Measurements from ENCODE around the gene PROSER2.

The PROSER2 gene, protein sequence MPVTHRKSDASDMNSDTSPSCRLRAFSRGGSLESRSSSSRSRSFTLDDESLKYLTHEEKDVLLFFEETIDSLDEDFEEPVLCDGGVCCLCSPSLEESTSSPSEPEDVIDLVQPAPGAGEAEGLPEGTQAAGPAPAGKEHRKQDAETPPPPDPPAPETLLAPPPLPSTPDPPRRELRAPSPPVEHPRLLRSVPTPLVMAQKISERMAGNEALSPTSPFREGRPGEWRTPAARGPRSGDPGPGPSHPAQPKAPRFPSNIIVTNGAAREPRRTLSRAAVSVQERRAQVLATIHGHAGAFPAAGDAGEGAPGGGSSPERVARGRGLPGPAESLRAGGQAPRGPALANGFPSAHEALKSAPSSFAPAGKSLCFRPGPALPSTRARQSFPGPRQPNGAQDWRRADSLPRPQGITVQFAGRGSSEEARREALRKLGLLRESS

DNA sequence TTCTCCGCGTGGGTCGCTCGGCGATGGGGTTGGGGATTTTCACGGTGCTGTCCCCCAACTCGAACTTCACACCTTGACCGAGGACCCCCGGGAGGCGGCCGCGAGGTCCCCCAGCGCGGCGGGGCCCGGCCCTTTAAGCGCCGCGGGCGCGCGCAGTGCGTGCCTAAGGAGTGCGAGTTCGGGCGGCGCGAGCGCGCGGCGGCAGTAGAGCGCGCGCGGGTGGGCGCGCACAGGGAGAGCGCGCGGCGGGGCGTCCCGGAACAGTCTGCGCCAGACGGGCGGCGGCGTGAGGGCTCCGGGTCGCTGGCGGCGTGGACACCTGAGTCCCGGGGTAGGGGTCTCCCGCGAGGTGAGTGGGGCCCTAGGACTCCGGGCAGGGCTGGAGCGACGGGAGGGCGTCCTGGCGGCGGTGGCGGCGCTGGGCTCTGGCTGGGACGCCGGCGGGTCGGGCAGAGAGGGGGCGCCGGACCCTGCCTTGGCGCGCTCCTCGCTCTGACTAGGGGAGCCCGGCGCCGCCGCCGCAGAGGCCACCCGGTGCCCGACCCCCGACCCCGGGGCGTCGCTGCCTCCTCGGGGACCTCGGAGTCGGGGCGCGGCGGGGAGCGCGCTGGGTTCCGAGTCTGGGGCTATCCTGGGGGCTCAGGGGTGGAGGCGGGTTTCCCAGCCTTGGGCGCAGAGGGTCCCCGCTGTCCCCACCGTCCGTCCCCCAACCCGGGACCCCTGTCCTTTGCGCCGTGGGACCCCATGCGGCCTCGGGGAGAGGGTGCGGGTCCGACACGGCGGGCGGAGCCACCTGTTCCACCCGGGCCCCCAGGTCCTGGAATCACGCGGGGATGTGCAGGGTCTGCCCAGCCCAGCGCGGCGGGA, at the start of gene PROSER2:
Gene PROSER2 (plus strand): TSS at position 235 of the 867 bp plus-strand sequence. CDS start 28,722 bp downstream, outside the sequence.
- peak; percentile 58 for DNase-seq (ENCODE audit: low spot score)
- TF ChIP-seq, protein P1, sequence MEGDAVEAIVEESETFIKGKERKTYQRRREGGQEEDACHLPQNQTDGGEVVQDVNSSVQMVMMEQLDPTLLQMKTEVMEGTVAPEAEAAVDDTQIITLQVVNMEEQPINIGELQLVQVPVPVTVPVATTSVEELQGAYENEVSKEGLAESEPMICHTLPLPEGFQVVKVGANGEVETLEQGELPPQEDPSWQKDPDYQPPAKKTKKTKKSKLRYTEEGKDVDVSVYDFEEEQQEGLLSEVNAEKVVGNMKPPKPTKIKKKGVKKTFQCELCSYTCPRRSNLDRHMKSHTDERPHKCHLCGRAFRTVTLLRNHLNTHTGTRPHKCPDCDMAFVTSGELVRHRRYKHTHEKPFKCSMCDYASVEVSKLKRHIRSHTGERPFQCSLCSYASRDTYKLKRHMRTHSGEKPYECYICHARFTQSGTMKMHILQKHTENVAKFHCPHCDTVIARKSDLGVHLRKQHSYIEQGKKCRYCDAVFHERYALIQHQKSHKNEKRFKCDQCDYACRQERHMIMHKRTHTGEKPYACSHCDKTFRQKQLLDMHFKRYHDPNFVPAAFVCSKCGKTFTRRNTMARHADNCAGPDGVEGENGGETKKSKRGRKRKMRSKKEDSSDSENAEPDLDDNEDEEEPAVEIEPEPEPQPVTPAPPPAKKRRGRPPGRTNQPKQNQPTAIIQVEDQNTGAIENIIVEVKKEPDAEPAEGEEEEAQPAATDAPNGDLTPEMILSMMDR (IDR thresholded peaks at IDR 0.05; ENCODE audit: extremely low read depth, missing control alignments): no peak

DNA sequence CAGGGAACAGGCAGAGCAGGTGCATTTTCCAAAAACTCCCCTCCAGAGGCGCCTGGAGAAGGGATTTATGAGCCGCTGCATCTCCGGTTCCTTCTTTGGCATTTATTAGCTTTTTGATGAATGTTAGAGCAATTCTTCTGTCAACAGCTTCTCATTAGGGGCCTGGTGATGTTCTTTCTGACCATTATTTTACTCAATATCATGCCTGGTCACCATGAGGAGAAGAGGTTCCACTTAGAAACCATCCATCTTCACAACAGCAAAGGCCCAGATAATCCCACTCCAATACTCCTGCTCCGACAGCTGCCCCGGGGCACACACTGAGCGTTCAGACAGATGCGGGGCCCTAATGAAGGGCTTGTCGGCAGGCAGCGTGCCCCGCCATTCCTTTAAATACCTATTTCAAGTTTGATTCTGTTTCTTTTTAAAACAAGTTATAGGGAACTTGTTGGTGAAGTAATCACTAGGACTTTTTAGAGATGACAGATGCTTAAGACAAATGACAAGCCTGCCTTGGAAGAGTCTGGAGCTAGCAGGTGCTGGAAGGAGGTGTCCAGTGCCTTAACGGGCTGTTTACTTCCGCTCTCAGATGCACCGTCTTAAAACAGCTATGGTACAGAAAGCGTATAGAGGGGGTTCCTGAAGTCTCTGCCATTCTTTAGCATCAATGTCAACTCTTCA, 49.3 kb upstream of the PROSER2 start:
- DNase-seq (ENCODE audit: low spot score): no peak
- TF ChIP-seq, protein P1 (IDR thresholded peaks at IDR 0.05; ENCODE audit: extremely low read depth, missing control alignments): no peak

DNA sequence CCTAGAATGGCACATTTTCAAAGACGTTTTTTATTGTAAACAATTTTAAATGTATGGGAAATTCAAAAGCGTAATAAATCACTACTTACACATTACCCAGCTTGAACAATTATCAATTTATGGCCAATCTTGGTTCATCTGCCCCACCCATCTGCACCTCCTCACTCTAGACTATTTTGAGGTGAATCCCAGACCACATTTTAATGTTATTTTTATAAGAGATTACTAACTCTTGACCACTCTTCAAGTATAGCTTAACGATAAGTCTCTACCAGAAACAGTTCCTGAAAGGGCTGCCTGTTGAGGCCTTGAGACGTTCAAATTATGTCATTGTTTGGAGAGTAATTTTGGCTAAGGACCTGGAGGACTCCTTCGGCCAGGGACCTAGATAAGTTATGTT, 47.7 kb upstream of the PROSER2 start:
- TF ChIP-seq, protein P1 (IDR thresholded peaks at IDR 0.05; ENCODE audit: extremely low read depth, missing control alignments): no peak
- no peak for DNase-seq (ENCODE audit: low spot score)

GRCh38 chr10:11776080-11776479, 47.1 kb upstream of the PROSER2 start:
- DNase-seq (ENCODE audit: low spot score): no peak

DNA sequence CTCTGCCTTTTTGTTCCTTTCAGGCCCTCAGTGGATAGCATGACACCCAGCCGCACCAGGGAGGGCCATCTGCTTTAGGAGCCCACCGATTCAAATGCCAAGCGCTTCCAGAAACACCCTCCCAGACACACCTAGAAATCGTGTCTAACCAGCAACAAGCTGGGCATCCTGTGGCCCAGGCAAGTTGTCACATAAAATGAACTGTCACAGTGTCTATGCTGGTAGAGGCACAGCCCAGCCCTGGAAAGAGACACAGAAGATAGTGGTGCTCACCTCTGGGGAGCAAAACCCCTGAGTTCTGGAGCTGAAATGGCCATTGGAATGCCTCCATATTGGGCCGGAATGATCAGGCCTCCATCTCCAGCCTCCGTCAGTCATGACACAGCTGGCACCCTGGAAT, 42.0 kb upstream of the PROSER2 start:
- TF ChIP-seq, protein P1 (IDR thresholded peaks at IDR 0.05; ENCODE audit: extremely low read depth, missing control alignments): no peak
- no peak for DNase-seq (ENCODE audit: low spot score)

More at GRCh38 chr10:11776080-11776479, 47.1 kb upstream of the PROSER2 start:
- TF ChIP-seq, protein P1 (IDR thresholded peaks at IDR 0.05; ENCODE audit: extremely low read depth, missing control alignments): no peak

DNA sequence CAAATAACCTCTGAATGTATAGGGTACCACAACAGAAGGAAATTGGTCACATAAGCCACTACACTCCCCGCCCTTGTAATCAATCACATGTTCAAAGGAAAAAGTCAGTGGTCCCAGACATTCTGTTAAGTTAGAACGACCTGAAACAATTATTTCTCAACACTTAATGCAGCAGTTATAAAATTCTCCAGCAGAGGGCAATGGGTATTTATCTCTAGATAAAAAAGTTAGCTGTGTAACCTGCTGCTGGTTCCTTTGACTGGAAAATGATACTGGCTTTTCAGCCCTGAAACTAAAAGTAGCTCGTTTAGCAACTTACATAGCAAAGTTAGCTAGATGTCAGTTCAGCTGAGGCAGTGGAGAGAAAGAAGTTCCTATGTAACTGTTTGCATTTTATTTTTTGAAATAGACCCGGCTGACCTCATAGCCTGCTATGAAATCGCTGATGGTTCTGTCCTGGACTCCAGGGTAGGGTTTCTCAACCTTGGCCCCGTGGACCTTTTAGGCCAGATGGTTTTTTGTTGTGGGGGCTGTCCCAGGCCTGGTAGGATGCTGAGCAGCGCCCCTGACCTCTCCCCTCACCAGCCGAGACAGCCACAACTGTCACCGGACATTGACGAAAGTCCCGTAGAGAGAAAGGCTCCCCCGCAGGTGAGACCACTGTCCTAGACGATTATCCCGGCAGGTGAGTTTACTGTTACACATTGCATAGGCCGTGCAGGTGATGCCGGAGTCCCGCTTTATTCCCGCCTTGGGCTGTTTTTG, 40.2 kb upstream of the PROSER2 start:
- TF ChIP-seq, protein P1 (IDR thresholded peaks at IDR 0.05; ENCODE audit: extremely low read depth, missing control alignments): peak; percentile 32
- peak; percentile 68 for DNase-seq (ENCODE audit: low spot score)
